GM12878 (cell line): ENCODE results near the gene GPSM1. TPM values are rescaled to one million over a fixed set of nuclear protein-coding genes. Genes with fewer than 3 reads are reported as not detected.

Source experiments
- BACH1 ChIP-seq: fragments of 450-650 bp; IDR thresholded peaks from 2 replicates; pipeline ENCODE4 v1.6.1; 2017; ENCODE audit warnings: mild to moderate bottlenecking, borderline replicate concordance
- CREM ChIP-seq: IDR thresholded peaks from 2 replicates; pipeline ENCODE4 v1.6.1; 2014; ENCODE audit warnings: antibody characterized with exemption, low read depth
- HCFC1 ChIP-seq: fragments of 150-350 bp; IDR thresholded peaks from 2 replicates; pipeline ENCODE4 v1.6.1; 2014; ENCODE audit warnings: low read length
- MYB ChIP-seq: fragments of 150-350 bp; IDR thresholded peaks from 2 replicates; pipeline ENCODE4 v1.6.1; 2014; ENCODE audit warnings: mild to moderate bottlenecking, low read depth, low read length, borderline replicate concordance
- NR2F1 ChIP-seq: fragments of 450-650 bp; conservative IDR thresholded peaks from 2 replicates; pipeline ENCODE4 v1.6.1; 2017; ENCODE audit warnings: mild to moderate bottlenecking
- SPI1 ChIP-seq: IDR thresholded peaks from 2 replicates; pipeline ENCODE4 v1.6.1; 2011; ENCODE audit warnings: low read depth, mild to moderate bottlenecking, low read length, moderate library complexity, borderline replicate concordance; ENCODE audit not compliant: insufficient read depth
- ZNF622 ChIP-seq: fragments of 450-650 bp; IDR thresholded peaks from 2 replicates; pipeline ENCODE4 v1.6.1; 2017; ENCODE audit warnings: mild to moderate bottlenecking, inconsistent platforms
- ZZZ3 ChIP-seq: IDR thresholded peaks from 2 replicates; pipeline ENCODE4 v1.6.1; 2011; ENCODE audit warnings: low read depth; ENCODE audit not compliant: control insufficient read depth, insufficient read length
- polyA plus RNA-seq, 11 experiments: library from polyadenylated mRNA; depleted of rRNA in 4 of 11; unstranded in 6 of 11; stranded (reverse) in 5 of 11; fragments of >200 nt; fragmentation: Nextera tagmentation in 4 of 11; fragmentation: Illumina TruSeq in 1 of 11; extraction: Ambion mirVana in 4 of 11; extraction: Trizol in 1 of 11; gene quantifications; 1 replicate in 1 of 11; 2 replicates in 10 of 11; pipeline versions ENCODE4 v1.2.1 to v1.2.3, GENCODE V29; 2011 to 2016; ENCODE audit warnings: inconsistent platforms in 2 of 11, missing spikeins in 2 of 11, low read depth in 1 of 11
- total RNA-seq, 4 experiments: library from RNA; depleted of rRNA in 3 of 4; stranded (reverse); fragments of >200 nt in 3 of 4; fragmentation: Illumina TruSeq in 1 of 4; extraction: Trizol in 1 of 4; gene quantifications; 2 replicates each; pipeline versions ENCODE4 v1.2.1 to v1.2.3, GENCODE V29; 2013 to 2021
- TF ChIP-seq, protein P1 (sequence below): fragments of 450-650 bp; IDR thresholded peaks from 2 replicates; pipeline ENCODE4 v1.6.1; 2016; ENCODE audit warnings: mild to moderate bottlenecking, moderate library complexity, borderline replicate concordance
- TF ChIP-seq, protein P2 (sequence below): IDR thresholded peaks from 2 replicates; pipeline ENCODE4 v1.6.1; 2011; ENCODE audit warnings: borderline replicate concordance, low read depth, mild to moderate bottlenecking, moderate library complexity, low read length; ENCODE audit not compliant: insufficient read depth, poor library complexity, severe bottlenecking

The GPSM1 gene
- total and polyA plus RNA-seq, 10 of the 15 experiments (the other 5 are each of a cell fraction or from before 2014, with no cell fraction given): 0.04 to 0.10 (median 0.10) TPM; not detected in 7

DNA sequence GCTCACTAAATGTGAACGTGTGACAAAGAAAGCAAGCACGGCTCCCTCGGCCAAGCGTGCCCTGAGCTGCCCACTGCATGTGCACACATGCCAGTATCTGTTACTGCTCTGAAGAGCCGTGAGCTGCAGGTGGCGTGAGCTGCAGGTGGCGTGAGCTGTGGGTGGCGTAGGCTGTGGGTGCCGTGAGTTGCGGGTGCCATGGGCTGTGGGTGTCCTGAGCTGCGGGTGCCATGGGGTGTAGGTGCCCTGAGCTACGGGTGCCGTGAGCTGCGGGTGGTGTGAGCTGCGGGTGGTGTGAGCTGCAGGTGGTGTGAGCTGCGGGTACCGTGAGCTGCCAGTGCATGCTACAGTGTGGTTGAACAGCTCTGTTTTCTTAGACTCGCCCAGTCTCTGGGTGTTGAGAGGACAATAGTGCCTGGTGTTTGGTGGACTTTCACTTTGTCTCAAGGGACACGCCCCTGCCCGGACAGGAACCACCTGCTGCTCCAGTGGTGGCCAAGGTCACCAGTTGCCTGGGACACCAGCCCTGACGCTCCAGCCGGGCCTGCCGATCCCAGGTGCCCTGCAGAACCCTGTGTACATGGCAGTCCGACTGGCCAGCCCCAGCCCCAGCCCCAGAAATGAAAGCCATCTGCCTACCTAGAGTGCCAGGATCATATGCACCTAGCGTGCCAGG, 30.2 kb upstream of the GPSM1 start (continued):
- TF ChIP-seq, protein P1, sequence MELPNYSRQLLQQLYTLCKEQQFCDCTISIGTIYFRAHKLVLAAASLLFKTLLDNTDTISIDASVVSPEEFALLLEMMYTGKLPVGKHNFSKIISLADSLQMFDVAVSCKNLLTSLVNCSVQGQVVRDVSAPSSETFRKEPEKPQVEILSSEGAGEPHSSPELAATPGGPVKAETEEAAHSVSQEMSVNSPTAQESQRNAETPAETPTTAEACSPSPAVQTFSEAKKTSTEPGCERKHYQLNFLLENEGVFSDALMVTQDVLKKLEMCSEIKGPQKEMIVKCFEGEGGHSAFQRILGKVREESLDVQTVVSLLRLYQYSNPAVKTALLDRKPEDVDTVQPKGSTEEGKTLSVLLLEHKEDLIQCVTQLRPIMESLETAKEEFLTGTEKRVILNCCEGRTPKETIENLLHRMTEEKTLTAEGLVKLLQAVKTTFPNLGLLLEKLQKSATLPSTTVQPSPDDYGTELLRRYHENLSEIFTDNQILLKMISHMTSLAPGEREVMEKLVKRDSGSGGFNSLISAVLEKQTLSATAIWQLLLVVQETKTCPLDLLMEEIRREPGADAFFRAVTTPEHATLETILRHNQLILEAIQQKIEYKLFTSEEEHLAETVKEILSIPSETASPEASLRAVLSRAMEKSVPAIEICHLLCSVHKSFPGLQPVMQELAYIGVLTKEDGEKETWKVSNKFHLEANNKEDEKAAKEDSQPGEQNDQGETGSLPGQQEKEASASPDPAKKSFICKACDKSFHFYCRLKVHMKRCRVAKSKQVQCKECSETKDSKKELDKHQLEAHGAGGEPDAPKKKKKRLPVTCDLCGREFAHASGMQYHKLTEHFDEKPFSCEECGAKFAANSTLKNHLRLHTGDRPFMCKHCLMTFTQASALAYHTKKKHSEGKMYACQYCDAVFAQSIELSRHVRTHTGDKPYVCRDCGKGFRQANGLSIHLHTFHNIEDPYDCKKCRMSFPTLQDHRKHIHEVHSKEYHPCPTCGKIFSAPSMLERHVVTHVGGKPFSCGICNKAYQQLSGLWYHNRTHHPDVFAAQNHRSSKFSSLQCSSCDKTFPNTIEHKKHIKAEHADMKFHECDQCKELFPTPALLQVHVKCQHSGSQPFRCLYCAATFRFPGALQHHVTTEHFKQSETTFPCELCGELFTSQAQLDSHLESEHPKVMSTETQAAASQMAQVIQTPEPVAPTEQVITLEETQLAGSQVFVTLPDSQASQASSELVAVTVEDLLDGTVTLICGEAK: no peak
- TF ChIP-seq BACH1: 0 out of 2 replicates have a peak, but pooled peaks have one; percentile 28
- no peak for TF ChIP-seq MYB
- no peak for TF ChIP-seq CREM
- TF ChIP-seq, protein P2, sequence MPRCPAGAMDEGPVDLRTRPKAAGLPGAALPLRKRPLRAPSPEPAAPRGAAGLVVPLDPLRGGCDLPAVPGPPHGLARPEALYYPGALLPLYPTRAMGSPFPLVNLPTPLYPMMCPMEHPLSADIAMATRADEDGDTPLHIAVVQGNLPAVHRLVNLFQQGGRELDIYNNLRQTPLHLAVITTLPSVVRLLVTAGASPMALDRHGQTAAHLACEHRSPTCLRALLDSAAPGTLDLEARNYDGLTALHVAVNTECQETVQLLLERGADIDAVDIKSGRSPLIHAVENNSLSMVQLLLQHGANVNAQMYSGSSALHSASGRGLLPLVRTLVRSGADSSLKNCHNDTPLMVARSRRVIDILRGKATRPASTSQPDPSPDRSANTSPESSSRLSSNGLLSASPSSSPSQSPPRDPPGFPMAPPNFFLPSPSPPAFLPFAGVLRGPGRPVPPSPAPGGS: no peak
- TF ChIP-seq ZNF622: no peak
- no peak for TF ChIP-seq SPI1
- TF ChIP-seq NR2F1: peak; percentile 50
- no peak for TF ChIP-seq ZZZ3
- no peak for TF ChIP-seq HCFC1
